Choroid plexus epithelial cell (primary cell): ENCODE data around the gene LINC01488.

Source experiments
- DNase-seq: peaks from one replicate; pipeline ENCODE4 v3.0.0-alpha.2; 2010; ENCODE audit warnings: low read depth
- H3K4me3 ChIP-seq: 2 replicates; pipeline ENCODE4 v1.5.1; 2011; ENCODE audit warnings: low read depth, mild to moderate bottlenecking, control low read depth, low read length, moderate library complexity
- CTCF ChIP-seq: conservative IDR thresholded peaks from 2 replicates; pipeline ENCODE4 v1.5.1; 2011; ENCODE audit warnings: low read depth, mild to moderate bottlenecking, control low read depth, inconsistent platforms, low read length, moderate library complexity

The LINC01488 gene

DNA sequence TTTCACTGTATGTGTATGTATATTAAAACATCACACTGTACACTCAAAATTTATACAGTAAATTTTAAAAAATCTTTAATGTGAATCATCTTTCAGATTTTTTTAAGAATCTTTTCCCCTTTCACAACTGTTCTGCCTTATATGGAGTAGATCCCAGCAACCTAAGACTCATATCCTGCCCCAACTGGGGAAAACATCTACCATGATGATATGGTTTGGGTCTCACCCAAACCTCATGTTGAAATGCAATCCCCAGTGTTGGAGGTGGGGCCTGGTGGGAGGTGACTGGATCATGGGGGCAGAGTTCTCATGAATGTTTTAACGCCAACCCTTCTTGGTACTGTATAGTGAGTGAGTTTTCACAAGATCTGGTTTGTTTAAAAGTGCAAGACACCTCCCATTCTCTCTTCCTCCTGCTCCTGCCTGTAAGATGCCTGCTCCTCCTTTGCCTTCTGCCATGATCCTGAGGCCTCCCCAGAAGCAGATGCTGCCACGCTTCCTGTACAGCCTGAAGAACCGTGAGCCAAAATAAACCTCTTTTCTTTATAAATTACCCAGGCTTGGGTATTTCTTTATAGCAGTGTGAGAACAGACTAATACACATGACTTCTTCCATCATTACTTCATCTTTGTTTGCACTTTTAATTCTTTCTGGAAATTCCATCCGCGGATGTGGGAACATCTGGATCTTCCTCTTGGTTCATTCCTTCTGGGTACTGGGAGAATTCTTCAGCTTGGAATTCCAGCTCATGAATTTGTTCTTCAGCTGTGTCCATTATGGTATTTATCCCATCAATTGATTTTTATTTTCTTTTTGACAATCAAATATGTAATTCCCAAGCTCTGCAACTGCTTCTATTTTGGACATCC is 36.9 kb downstream of the LINC01488 start:
- H3K4me3 ChIP-seq: no peak overlapping the region
- DNase-seq: peak; percentile 80
- no peak for TF ChIP-seq CTCF

DNA sequence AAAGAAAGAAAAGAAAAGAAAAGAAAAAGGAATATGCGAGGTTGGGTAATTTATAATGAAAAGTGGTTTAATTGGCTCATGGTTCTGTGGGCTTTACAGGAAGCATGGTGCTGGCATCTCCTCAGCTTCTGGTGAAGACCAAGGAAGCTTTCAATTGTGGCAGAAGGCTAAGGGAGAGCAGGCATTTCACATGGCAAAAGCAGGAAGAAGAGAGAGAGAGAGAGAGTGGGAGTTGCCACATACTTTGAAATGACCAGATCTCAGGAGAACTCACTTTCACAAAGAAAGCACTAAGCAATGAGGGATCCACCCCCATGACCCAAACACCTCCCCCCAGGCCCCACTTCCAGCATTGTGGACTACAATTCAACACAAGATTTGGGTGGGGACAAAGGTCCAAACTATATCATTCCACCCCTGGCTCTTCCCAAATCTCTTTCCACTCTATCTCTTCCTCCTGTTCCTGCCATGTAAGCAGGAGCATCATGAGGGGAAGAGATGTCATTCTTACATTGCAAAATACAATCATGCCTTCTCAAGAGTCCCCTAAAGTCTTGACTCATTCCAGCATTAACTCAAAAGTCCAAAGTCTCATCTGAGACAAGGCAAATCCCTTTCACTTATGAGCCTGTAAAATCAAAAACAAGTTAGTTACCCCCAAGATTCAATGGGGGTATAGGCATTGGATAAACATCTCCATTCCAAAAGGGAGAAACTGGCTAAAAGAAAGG is 38.9 kb downstream of the LINC01488 start:
- no peak overlapping the region for H3K4me3 ChIP-seq
- no peak for DNase-seq
- no peak for TF ChIP-seq CTCF

DNA sequence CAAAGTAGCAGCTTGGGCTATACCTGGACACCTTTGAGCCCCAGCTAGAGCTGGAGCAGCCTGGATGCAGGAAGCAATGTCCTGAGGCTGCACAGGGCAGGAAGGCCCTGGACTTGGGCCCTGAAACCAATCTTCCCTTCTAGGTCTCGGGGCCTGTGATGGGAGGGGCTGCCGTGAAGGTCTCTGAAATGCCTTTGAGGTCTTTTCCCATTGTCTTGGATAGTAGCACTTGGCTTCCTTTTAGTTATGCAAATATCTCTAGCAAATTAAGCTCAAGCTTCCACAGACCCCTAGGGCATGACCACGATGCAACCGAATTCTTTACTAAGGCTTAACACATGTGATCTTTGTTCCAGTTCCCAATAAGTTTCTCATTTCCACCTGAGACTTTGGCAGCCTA is 40.0 kb downstream of the LINC01488 start:
- no peak for TF ChIP-seq CTCF
- no peak overlapping the region for H3K4me3 ChIP-seq
- no peak for DNase-seq

- no peak overlapping the region for H3K4me3 ChIP-seq
- DNase-seq: no peak
- no peak for TF ChIP-seq CTCF
These were observed 42.0 kb downstream of the LINC01488 start for GRCh38 chr11:69523453-69523852.

- H3K4me3 ChIP-seq: no peak overlapping the region
- DNase-seq: peak; percentile 31
- no peak for TF ChIP-seq CTCF
These were observed 42.9 kb downstream of the LINC01488 start for GRCh38 chr11:69524291-69524882.

DNA sequence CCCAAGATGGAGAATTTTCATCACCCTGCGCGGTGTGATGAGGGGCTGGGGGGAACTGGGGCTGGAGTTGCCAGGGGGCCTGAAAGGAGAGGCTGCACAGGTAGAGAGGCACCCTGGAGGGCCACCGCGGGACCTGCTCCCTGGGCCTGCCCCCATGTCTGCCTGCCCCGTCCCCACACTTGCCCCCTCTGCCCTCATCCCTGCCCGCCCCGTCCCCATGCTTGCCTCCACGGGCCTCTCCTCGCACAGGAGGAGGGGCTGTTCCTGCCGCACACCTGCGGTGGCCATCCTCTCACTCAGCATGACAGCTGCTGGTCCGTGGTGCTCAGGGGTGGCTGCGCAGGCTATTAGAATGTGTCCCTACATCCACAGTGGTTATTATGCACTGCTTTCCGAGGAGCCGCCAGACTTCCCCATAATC is 43.5 kb downstream of the LINC01488 start:
- no peak for DNase-seq
- no peak for TF ChIP-seq CTCF
- H3K4me3 ChIP-seq: no peak overlapping the region
